GM18867 (cell line): ENCODE measurements around the gene FERMT2.
"Not testable (repeated sequence)": the region's sequence is repeated elsewhere in the genome, so short reads cannot be mapped to it uniquely, and the experiment has no call there.

ENCODE experiments used
- ATAC-seq: cut with Tn5 transposase; IDR thresholded peaks from one replicate; pipeline ENCODE4 v1.9.1; 2021; ENCODE audit warnings: mild to moderate bottlenecking, moderate library complexity; ENCODE audit not compliant: unreplicated experiment

The FERMT2 gene

GRCh38 chr14:52948039-52948438, 2.8 kb downstream of the FERMT2 start:
- ATAC-seq, result no peak

DNA sequence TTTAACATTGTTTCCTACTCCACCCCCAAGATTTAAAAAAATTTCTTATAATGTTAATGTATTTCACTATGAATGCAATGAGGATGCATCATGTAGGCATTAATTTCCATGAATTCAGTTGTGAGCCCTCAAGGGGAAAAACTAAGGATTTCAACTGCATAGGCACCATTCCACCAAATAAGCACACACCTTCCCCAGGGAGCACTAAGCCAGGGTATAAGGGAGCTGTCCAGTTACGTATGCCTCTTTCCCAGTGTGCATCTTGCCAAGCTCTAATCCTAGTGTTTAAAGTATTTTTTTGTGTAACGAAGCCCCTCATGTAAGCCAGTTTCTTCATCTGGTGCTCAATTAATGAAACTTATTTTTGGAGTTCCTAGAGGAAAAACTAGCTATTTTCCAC, 6.6 kb downstream of the FERMT2 start:
- no peak for ATAC-seq

DNA sequence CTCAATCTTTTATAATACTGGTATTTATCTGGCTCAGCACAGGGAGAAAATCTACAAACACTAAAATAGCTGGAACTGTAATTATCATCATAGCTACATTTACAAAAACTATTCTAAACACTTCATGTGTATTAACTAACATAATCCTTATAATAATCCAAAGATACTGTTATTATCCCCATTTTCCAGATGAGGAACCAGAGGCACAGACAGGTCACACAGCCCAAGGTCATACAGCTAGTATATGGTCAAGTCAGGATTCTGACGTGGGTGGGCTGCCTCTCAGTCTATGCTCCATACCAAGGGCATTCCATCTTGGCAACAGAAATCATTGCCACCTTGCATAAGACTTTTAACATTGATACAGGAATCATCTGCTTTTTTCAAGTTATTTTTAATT, 11.4 kb downstream of the FERMT2 start:
- ATAC-seq, result no peak

- ATAC-seq, result no peak
Measured at GRCh38 chr14:52937869-52938268, 13.0 kb downstream of the FERMT2 start.

GRCh38 chr14:52937306-52937705, 13.5 kb downstream of the FERMT2 start:
- ATAC-seq, result no peak

DNA sequence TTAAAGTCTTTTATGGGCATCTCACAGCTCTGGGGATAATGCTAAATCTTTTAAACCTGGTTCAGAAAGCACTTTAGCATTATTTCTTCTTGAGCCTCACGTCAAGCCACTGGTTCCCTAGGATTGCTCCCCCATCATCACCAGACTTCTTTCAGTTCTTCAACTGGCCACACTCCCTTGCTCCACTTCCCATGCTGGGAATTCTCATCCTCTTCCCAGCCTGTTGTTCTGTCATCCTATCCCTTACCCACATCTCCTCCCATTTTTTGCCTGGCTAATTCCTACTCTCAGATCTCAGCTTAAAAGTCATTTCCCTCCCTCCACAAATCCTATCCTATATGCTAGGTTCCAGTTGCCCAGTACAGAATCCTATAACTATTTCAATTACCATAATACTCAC, 14.4 kb downstream of the FERMT2 start:
- ATAC-seq, result no peak

GRCh38 chr14:52935833-52936232, 15.0 kb downstream of the FERMT2 start:
- no peak for ATAC-seq

DNA sequence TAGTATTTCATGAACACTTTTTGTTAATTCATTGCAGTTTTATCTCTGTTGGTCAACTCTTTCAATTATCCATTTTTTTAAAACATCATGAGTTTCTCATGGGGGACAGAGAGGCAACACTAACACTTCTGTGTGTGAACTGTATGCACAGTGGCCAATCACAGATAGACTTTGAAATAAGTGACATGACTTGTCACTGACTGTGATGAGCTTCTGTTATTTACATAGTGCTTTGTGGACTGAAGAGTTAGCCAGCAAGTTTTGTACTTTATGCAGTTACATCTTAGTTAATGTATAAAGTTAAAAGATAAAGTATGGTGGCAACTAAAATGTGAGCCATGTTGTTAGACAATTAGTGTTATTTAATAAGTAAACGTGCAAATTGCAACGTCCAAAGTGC, 16.1 kb downstream of the FERMT2 start:
- no peak for ATAC-seq

DNA sequence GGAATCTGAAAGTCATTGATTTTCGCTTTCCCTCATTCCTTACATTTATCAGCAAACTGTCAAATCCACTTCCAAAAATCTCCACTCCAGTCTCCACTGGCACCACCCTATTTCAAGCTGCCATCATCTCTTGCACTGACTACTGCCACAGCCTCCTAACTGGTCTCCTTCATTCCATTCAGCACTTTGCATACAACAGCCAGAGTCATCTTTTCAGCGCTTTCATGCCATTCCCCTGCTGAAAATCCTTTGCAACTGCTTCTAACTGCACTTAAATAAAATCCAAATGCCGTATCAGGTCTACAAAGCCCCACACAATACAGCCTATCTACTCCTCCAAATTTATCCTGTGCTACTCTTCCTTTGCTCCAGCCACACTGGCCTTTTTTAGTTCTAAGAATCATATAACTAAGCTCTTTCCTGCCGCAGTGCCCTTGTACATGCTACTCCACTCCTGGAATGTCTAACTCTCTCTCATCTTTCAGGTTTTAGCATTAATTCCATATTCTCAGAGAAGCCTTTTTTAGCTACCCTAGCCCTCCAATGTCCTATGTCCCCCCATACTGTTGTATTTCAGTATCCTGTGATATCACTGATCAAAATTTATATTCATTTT, 21.6 kb downstream of the FERMT2 start:
- no peak for ATAC-seq

DNA sequence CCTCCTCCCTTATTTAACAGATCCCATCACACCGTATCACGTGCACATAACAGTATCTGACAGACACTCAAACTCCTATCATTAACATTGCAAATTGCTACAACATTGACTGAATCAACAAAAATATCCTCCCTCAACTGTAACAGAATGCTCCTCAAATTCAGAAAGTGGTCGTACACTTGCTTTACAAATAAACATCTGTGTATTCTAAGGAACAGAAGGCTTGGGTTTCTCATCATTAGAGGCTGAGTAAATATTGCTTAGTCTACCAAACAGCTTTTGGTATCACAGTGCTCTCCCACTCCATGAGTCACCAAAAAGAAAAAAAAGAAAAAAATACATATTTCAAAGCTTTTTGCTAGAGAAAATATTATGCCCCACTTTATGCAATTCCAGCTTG, 23.9 kb downstream of the FERMT2 start:
- ATAC-seq, result no peak

GRCh38 chr14:52923902-52924575, 26.8 kb downstream of the FERMT2 start:
- peak; percentile 43 for ATAC-seq

GRCh38 chr14:52922656-52923055, 28.2 kb downstream of the FERMT2 start:
- ATAC-seq, result no peak

DNA sequence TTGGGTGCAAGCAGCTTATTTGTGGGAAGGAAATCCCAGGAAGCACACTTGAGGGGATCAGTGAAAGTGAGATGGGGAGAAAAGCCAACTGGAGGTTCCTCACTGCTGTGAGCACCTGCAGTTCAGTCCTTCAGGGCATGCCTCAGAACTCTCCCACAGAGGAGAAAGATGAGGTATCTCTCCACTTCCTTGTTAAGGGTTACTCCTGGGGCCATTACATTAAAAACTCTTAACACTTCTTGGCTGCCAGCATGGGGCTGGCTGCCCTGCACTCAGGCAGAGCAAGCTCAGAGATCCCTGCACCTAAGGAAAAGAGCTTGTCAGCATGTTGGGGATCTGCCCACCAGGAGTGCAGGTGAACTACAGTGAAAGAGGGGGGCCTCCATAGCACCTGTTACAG, 28.8 kb downstream of the FERMT2 start:
- ATAC-seq, result no peak

DNA sequence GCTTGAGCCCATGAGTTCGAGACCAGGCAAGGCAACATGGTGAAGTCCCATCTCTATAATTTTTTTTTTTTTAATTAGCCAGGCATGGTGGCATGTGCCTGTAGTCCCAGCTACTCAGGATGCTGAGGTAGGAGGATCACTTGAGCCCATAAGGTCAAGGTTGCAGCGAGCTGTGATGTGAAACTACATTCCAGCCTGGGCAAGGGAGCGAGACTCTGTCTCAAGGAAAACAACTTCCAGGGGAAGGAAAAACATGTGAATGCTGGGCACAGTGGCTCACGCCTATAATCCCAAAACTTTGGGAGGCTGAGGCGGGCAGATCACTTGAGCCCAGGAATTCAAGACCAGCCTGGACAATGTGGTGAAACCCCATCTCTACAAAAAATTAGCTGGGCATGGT, 30.4 kb downstream of the FERMT2 start:
- ATAC-seq, result not testable (repeated sequence)

- no peak for ATAC-seq
Measured at GRCh38 chr14:52919971-52920370, 30.9 kb downstream of the FERMT2 start.

DNA sequence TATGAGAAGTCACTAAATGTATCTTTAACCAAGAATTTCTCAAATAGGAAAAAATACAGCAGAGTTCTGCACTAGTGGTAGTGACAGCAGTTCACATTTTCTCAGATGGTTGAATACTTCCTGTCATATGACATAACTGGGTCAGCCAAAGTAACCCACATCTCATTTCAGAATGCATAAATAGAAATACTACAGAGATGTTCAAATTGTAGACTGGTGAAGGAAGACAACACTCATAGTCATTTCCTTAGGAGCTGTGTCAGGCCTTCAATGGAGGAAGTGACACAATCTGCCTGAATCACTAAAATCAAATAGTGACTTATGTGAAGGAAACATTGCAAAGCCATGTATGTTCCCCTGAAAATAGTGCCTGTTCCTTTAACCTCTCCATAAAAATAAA, 32.4 kb downstream of the FERMT2 start:
- peak; percentile 95 for ATAC-seq

- no peak for ATAC-seq
Measured at GRCh38 chr14:52917735-52918134, 33.1 kb downstream of the FERMT2 start.

GRCh38 chr14:52914295-52914694, 36.6 kb downstream of the FERMT2 start:
- no peak for ATAC-seq

- no peak for ATAC-seq
Measured at GRCh38 chr14:52913271-52913670, 37.6 kb downstream of the FERMT2 start.

DNA sequence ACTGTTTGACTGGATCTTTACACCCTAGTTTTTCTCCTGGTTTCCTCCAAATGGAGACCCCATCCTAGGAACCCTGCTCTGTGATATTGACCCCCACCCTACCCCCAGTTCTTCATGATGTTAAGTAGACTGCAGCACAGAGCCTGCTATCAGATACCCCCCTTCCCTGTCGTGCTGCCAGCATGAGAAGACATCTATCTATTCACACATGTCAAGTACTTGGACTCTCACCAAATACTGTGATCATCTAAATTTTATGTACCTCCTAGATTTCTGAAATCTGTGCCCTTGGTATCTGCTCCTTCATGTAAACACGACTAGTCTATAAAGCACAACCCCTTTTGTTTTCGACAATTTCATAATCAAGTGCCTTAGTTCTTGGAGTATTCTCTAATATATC, 38.9 kb downstream of the FERMT2 start:
- ATAC-seq, result no peak

GRCh38 chr14:52910572-52910971, 40.3 kb downstream of the FERMT2 start:
- no peak for ATAC-seq

GRCh38 chr14:52907949-52908348, 42.9 kb downstream of the FERMT2 start:
- no peak for ATAC-seq

- ATAC-seq, result no peak
Measured at GRCh38 chr14:52906141-52906601, 44.7 kb downstream of the FERMT2 start.
